Myocyte (in vitro differentiated cells): ENCODE measurements around the gene KCNJ2. TPM values are rescaled to one million over a fixed set of nuclear protein-coding genes. Genes with fewer than 3 reads are reported as not detected.

ENCODE experiments used
- DNase-seq: peaks from one replicate; pipeline ENCODE4 v3.0.0-alpha.2; 2012; ENCODE audit warnings: low read depth
- polyA plus RNA-seq: library from polyadenylated mRNA; unstranded; fragments of >200 nt; gene quantifications from one replicate; pipeline ENCODE4 v1.2.1, GENCODE V29; 2012; ENCODE audit warnings: missing spikeins
- total RNA-seq: library from RNA; depleted of rRNA; stranded (reverse); fragments of >200 nt; gene quantifications from 2 replicates; pipeline ENCODE4 v1.2.3, GENCODE V29; 2014

KCNJ2 gene
- 13.9 and 97.0 TPM in 2 replicates for total RNA-seq
- polyA plus RNA-seq, result 2.6 TPM

GRCh38 chr17:70168977-70169708 lies at the start of gene KCNJ2:
Gene KCNJ2 (plus strand): TSS chr17:70169532. CDS start chr17:70175040, 5,508 bp downstream.
- peak; percentile 94 for DNase-seq

GRCh38 chr17:70119545-70119944 lies 49.8 kb upstream of the KCNJ2 start:
- no peak for DNase-seq

DNA sequence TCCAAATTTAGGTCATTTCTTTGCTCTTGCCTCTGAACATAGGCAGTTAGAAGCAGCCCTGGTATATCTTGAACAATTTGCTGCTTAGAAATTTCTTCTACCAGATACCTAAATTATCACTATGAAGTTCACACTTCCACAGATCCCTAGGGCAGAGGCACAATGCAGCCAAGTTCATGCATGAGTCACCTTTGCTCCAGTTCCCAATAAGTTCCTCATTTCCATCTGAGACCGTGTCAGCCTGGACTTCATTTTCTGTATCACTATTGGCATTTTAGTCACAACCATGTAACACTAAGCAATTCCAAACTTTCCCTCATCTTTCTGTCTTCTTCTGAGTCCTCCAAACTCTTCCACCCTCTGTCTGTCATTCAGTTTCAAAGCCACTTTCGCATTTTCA lies 49.3 kb upstream of the KCNJ2 start:
- no peak for DNase-seq

DNA sequence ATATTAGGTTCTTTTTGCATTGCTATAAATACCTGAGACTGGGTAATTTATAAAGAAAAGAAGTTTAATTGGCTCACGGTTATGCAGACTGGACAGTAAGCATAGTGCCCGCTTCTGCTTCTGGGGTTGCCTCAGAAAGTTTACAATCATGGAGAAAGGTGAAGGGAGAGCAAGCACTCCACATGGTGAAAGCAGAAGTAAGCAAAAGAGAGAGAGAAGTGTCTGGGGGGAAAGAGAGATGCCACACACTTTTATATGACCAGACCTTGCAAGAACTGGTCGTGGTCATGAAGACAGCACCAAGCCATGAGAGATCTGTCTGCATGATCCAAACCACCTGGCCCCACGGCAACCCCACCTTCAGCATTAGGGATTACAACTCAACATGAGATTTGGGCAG lies 48.9 kb upstream of the KCNJ2 start:
- DNase-seq, result no peak

GRCh38 chr17:70121126-70121525 lies 48.2 kb upstream of the KCNJ2 start:
- DNase-seq, result no peak

GRCh38 chr17:70123193-70123592 lies 46.1 kb upstream of the KCNJ2 start:
- no peak for DNase-seq

DNA sequence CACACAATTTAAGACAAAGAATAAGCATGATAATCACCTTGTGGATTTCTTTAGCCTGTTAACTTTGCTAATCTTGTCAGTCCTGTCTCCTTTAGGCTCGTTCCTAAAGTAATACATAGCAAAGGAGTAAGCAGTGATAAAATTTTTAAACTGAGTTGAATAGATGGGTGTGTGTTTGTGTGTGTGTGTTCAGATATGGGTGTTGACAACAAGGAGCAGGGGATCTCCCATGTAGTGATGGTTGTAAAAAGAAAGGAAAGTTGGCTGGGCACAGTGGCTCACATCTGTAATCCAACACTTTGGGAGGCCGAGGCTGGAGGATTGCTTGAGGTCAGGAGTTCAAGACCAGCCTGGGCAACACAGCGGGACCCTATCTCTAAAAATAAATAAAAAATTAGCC lies 44.6 kb upstream of the KCNJ2 start:
- DNase-seq, result no peak

- DNase-seq, result no peak
Measured at GRCh38 chr17:70127221-70127873, 42.0 kb upstream of the KCNJ2 start.

DNA sequence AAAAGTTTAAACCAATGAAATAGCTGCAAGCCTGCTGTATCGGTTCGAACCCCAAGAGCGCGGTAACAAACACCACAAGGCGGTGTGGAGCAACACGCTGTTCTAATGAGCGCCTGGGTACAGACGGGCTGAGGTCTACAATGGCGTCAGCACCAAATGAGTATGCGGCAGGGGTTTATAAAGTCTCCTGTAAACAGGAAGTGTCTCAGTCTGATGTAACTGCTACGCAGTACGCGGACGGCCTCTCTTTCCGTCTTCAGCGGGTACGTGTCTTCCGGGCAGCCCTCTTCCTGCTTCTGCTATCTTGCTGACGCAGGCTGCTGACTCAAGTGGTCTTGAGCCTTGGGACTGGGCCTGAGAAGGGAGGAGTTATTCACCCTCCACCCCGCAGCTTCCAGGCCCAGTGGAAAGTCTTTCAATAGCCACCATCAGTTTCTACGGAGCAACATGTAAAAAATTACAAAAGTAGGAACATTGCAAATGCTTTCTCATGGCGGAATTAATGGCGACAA lies 40.5 kb upstream of the KCNJ2 start:
- DNase-seq, result no peak

- DNase-seq, result no peak
Measured at GRCh38 chr17:70130289-70130688, 39.0 kb upstream of the KCNJ2 start.

DNA sequence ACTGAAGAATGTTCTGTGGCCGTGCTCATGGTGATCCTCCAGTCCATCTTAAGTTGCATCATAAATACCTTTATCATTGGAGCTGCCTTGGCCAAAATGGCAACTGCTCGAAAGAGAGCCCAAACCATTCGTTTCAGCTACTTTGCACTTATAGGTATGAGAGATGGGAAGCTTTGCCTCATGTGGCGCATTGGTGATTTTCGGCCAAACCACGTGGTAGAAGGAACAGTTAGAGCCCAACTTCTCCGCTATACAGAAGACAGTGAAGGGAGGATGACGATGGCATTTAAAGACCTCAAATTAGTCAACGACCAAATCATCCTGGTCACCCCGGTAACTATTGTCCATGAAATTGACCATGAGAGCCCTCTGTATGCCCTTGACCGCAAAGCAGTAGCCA lies 36.8 kb upstream of the KCNJ2 start:
- DNase-seq, result no peak

DNA sequence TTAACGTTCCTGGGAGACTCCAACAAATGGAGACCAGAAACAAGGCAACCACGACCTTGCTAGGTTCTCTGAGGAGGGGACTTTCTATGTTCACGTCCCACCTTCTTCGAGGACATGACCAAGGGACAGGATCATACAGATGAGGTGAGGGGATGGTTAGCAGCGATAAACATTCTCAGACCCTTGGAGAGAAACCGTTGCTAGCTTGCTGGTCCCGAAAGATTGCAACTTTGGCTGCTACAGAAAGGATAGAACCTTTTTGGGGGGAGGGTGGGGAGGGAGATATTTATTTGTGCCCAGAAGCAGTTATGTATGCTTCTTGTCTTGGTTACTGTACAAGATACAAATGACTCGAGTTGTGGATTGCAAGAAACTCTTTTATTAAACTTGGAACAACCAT lies 35.3 kb upstream of the KCNJ2 start:
- DNase-seq, result no peak

DNA sequence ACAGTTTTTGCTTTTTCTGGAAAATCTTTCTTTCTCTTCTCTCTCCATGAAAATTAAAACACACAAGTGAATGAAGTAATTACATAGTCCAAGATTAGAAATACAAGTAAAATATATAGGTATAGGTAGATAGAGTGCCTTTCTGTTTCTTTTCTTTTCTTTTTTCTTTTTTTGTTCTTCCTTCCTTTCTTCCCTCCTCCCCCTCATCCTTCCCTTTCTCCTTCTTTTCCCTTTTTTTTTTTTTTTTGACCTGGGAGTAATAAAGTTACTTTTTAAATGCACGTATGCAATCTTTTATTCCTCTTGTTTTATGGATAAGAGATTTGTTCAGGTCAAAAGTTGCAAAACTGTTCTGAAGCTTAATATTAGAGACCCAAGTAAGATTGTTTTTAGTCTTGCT lies 34.6 kb upstream of the KCNJ2 start:
- no peak for DNase-seq

GRCh38 chr17:70136131-70136530 lies 33.2 kb upstream of the KCNJ2 start:
- DNase-seq, result no peak

DNA sequence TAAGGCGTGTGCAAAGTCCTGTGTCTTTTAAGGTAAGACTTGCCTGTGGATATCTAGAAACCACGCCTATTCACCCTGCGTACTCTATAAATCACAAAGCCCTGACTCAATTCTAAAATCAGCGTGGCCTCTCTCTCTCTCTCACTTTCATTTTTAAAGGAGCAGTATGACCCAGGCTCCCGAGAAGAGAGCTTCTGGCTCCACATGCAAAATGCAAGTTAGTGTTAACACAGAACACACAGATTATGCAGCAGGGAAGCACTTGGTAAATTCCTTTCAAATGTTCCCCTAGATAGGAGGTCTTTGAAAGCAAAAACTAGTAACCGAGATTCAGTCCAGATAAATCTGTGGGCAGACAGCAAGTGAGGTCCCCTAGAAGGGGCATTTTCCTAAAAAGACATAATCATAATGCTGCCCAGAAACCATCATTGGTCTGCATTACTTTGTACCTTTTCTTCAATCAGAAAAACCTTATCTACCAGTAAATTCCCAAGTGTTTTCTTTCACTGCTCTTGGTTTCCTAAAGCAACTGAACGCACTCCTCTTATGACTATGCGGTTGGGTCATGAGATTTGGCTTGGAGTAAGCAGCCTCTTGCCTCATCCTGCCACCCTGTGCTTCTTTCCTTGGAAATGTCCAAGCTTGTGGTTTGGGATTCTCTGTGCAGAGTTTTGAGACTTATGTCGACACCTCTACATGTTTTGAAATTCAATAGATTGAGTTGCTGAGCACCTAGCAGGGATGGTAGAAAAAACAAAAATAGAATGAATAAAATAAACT lies 31.7 kb upstream of the KCNJ2 start:
- DNase-seq, result peak; percentile 91

- no peak for DNase-seq
Measured at GRCh38 chr17:70138291-70138865, 31.0 kb upstream of the KCNJ2 start.

DNA sequence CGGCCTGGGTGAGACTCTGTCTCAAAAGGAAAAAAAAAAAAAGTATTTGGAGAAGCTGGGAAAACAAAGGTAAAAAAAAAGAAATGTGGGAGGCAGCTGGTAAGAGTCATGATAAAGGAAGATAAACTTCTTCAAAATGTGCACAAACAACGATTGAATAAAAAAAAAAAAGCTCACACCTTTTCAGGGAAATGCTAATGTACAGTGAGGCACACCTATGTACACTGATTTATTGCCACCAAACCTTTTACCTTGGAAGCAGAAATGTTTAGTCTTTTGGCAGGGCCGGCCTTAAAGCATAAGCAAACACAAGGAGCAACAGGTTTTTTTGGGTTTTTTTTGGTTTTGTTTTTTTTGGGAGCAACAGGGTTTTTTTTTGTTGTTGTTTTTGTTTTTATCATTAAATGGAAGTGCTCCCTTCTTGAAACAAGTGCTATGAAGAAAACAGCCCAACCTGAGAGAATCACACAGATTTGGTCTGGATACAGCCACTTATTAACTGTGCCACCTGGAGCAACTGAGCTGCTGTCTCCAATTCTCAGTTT lies 29.8 kb upstream of the KCNJ2 start:
- DNase-seq, result no peak

- DNase-seq, result peak; percentile 49
Measured at GRCh38 chr17:70144260-70144846, 25.0 kb upstream of the KCNJ2 start.

- no peak for DNase-seq
Measured at GRCh38 chr17:70153210-70153609, 16.1 kb upstream of the KCNJ2 start.

DNA sequence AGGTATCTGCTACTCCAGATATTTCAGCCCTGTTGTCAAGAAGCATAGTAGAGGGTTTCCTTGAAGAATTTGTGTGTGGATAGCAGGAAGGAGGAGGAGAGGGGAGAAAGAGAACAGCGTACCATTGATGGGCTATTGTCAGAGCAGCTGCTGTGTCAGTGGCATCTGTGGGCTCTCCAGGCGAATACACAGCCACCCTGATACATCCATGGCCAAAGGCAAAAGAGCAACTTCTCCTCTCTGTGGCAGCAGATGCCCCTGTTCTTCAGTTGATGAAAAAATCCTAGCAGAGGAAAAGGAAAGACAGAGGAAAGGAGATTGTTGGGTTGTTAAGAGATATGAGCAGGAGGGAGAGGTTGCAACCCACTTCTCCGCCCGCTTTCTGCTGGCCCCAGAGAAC lies 12.2 kb upstream of the KCNJ2 start:
- DNase-seq, result peak; percentile 11

DNA sequence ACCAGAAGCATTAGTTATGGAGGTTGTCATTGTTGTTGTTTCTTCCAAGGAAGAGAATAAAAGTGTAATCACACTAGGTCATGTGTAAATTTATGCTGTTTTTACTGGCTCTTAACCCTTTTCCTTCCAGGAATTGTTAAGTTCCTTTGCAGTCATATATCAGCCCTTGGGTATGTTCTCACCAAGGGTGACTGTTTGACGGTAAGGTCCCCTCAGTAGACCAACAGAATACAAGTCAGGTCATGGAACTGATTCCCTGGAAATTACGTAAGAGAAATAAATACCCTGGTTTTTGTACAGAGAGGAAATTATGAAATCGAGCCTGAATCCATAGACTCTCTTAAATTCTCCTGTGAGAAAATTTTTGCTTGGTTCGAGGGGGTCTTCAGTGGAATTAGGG lies 11.2 kb upstream of the KCNJ2 start:
- no peak for DNase-seq
